Measurements from ENCODE around the gene COA5.

- TF ChIP-seq POLR2A (IDR thresholded peaks at IDR 0.05; ENCODE audit: low read length), result no peak
- TF ChIP-seq, protein P1, sequence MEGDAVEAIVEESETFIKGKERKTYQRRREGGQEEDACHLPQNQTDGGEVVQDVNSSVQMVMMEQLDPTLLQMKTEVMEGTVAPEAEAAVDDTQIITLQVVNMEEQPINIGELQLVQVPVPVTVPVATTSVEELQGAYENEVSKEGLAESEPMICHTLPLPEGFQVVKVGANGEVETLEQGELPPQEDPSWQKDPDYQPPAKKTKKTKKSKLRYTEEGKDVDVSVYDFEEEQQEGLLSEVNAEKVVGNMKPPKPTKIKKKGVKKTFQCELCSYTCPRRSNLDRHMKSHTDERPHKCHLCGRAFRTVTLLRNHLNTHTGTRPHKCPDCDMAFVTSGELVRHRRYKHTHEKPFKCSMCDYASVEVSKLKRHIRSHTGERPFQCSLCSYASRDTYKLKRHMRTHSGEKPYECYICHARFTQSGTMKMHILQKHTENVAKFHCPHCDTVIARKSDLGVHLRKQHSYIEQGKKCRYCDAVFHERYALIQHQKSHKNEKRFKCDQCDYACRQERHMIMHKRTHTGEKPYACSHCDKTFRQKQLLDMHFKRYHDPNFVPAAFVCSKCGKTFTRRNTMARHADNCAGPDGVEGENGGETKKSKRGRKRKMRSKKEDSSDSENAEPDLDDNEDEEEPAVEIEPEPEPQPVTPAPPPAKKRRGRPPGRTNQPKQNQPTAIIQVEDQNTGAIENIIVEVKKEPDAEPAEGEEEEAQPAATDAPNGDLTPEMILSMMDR (IDR thresholded peaks at IDR 0.05), result no peak
- no peak for TF ChIP-seq RFX5 (IDR thresholded peaks at IDR 0.05)
- TF ChIP-seq EP300 (IDR thresholded peaks at IDR 0.05), result no peak
- no peak for TF ChIP-seq JUN (IDR thresholded peaks at IDR 0.05)
- TF ChIP-seq, protein P2, sequence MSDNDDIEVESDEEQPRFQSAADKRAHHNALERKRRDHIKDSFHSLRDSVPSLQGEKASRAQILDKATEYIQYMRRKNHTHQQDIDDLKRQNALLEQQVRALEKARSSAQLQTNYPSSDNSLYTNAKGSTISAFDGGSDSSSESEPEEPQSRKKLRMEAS (IDR thresholded peaks at IDR 0.05), result no peak
- no peak for TF ChIP-seq RARB (CRISPR knock-in tag; IDR thresholded peaks at IDR 0.05)
- TF ChIP-seq MAFK (IDR thresholded peaks at IDR 0.05; ENCODE audit: partially characterized antibody), result no peak
- TF ChIP-seq ATOH8 (CRISPR knock-in tag; IDR thresholded peaks at IDR 0.05; ENCODE audit: low read depth), result no peak
- TF ChIP-seq SREBF2 (IDR thresholded peaks at IDR 0.05), result no peak
Measured at GRCh38 chr2:98588880-98589431, 19.4 kb downstream of the COA5 start.
